ENCODE data around the gene NUTF2. TPM values are rescaled to one million over a fixed set of nuclear protein-coding genes. Genes with fewer than 3 reads are reported as not detected.
A peak's percentile ranks its signal among the peaks of the same experiment; 100 is the strongest.

NUTF2 gene
- total RNA-seq, 5 donors from 2014 or later (not counting 1 experiment from before 2014, with no cell fraction given), result 37.4 to 55.0 (median 48.3) TPM

GRCh38 chr16:67917140-67917851 lies 70.6 kb downstream of the NUTF2 start:
- no peak overlapping the region for H3K27ac ChIP-seq (ENCODE audit: low read length)
- H3K36me3 Mint-ChIP-seq, result peaks cover 14% of the 10 kb centered on the region
- H3K27me3 ChIP-seq (replicated peaks in 1 of 2; ENCODE audit: control insufficient read depth in 2 of 2, extremely low read depth in 1 of 2, insufficient read depth in 2 of 2, low read length in 1 of 2), result no peaks in the 10 kb centered on the region
- no peak for DNase-seq
- ChIA-PET POLR2A (no interaction called here), CTCF (no interaction called here)
- no peak overlapping the region for H3K4me3 Mint-ChIP-seq
- H3K27ac Mint-ChIP-seq, result peak overlapping the region in 1 of 2 donors; percentile 58
- H3K4me3 ChIP-seq (ENCODE audit: control insufficient read depth in 1 of 2, extremely low read depth in 1 of 2, low read length in 1 of 2), result no peak overlapping the region
- H3K9me3 Mint-ChIP-seq, result no peaks in the 10 kb centered on the region
- H3K9me3 ChIP-seq, result no peaks in the 10 kb centered on the region
- no peaks in the 10 kb centered on the region for H3K27me3 Mint-ChIP-seq
- ATAC-seq (replicated peaks in 1 of 4), result no peak
- 90% methylated on average over 5 of the region's 6 CpGs for WGBS (ENCODE audit: insufficient coverage)
- peaks cover 32 to 39% (median 37%) of the 10 kb centered on the region in 3 donors for H3K4me1 Mint-ChIP-seq
- H3K36me3 ChIP-seq (ENCODE audit: control insufficient read depth in 2 of 2, extremely low read depth in 1 of 2, insufficient read depth in 1 of 2, low read length in 1 of 2), result peaks cover 4 to 23% of the 10 kb centered on the region in 2 donors
- peaks cover 0 to 23% of the 10 kb centered on the region in 2 experiments for H3K4me1 ChIP-seq (ENCODE audit: control insufficient read depth in 1 of 2, extremely low read depth in 1 of 2, insufficient read depth in 2 of 2, low read length in 2 of 2)

DNA sequence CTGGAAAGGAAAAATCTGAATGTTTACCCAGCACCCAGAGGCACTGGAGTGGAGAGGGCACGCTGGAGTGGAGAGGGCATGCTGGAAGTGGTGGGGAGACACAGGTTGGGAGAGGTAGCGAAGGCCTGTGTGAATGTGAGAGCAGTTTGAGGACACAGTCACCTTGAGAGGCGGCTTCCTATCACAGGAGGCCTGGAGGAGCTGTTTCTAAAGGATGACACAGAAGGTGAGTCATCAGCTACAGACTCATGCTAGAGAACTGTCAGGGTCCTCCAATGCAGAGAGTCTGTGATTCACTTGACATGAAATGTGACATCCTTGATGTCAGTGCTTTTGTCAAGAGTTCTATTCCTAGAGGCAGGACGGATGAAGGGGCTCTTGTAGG lies 71.1 kb downstream of the NUTF2 start:
- H3K4me3 ChIP-seq (ENCODE audit: control insufficient read depth in 1 of 2, extremely low read depth in 1 of 2, low read length in 1 of 2), result no peak overlapping the region
- no peaks in the 10 kb centered on the region for H3K27me3 ChIP-seq (replicated peaks in 1 of 2; ENCODE audit: control insufficient read depth in 2 of 2, extremely low read depth in 1 of 2, insufficient read depth in 2 of 2, low read length in 1 of 2)
- H3K9me3 ChIP-seq, result no peaks in the 10 kb centered on the region
- Mint-ChIP-seq H3K4me3 (no peak overlapping the region), H3K36me3 (peaks cover 14% of the 10 kb centered on the region), H3K27me3 (no peaks in the 10 kb centered on the region), H3K27ac (peak overlapping the region in 1 of 2 donors; percentile 58), H3K9me3 (no peaks in the 10 kb centered on the region), H3K4me1 (peaks cover 32 to 42% (median 38%) of the 10 kb centered on the region in 3 donors)
- ATAC-seq (replicated peaks in 1 of 4) (peak in 3 of 4 experiments; percentile 81 to 98 (median 97)), DNase-seq (no peak)
- no peak overlapping the region for H3K27ac ChIP-seq (ENCODE audit: low read length)
- H3K4me1 ChIP-seq (ENCODE audit: control insufficient read depth in 1 of 2, extremely low read depth in 1 of 2, insufficient read depth in 2 of 2, low read length in 2 of 2), result peaks cover 0 to 23% of the 10 kb centered on the region in 2 experiments
- CTCF ChIA-PET, result no interaction called here
- WGBS (ENCODE audit: insufficient coverage), result 79% methylated on average over 3 of the region's 4 CpGs
- peaks cover 4 to 25% of the 10 kb centered on the region in 2 donors for H3K36me3 ChIP-seq (ENCODE audit: control insufficient read depth in 2 of 2, extremely low read depth in 1 of 2, insufficient read depth in 1 of 2, low read length in 1 of 2)
- POLR2A ChIA-PET, result no interaction called here

GRCh38 chr16:67919622-67920221 lies 73.0 kb downstream of the NUTF2 start:
- H3K4me3 ChIP-seq (ENCODE audit: control insufficient read depth in 1 of 2, extremely low read depth in 1 of 2, low read length in 1 of 2), result no peak overlapping the region
- WGBS (ENCODE audit: insufficient coverage), result 92% methylated on average over 5 of the region's 6 CpGs
- DNase-seq (no peak), ATAC-seq (replicated peaks in 1 of 4) (no peak)
- ChIA-PET POLR2A (no interaction called here), CTCF (no interaction called here)
- Mint-ChIP-seq H3K36me3 (peaks cover 7% of the 10 kb centered on the region), H3K9me3 (no peaks in the 10 kb centered on the region), H3K27ac (no peak overlapping the region), H3K4me1 (peaks cover 30 to 40% (median 32%) of the 10 kb centered on the region in 3 donors), H3K27me3 (no peaks in the 10 kb centered on the region), H3K4me3 (no peak overlapping the region)
- H3K27me3 ChIP-seq (replicated peaks in 1 of 2; ENCODE audit: control insufficient read depth in 2 of 2, extremely low read depth in 1 of 2, insufficient read depth in 2 of 2, low read length in 1 of 2), result no peaks in the 10 kb centered on the region
- H3K36me3 ChIP-seq (ENCODE audit: control insufficient read depth in 2 of 2, extremely low read depth in 1 of 2, insufficient read depth in 1 of 2, low read length in 1 of 2), result peaks cover 7 to 38% of the 10 kb centered on the region in 2 donors
- no peak overlapping the region for H3K27ac ChIP-seq (ENCODE audit: low read length)
- peaks cover 0 to 21% of the 10 kb centered on the region in 2 experiments for H3K4me1 ChIP-seq (ENCODE audit: control insufficient read depth in 1 of 2, extremely low read depth in 1 of 2, insufficient read depth in 2 of 2, low read length in 2 of 2)
- H3K9me3 ChIP-seq, result no peaks in the 10 kb centered on the region

Other genes starting within 250 kb of the NUTF2 start
- 100 to 1,000 TPM; 150 to 271 (median 243) TPM for gene CARMIL2, start 201.8 kb upstream of the NUTF2 start, total RNA-seq
- gene ACD, start 186.7 kb upstream of the NUTF2 start, total RNA-seq, result 10 to 100 TPM; 24.5 to 62.6 (median 53.6) TPM
- 10 to 100 TPM in 1 of 5 donors, 1 to 10 TPM in 4; 2.9 to 10.6 (median 7.6) TPM for gene PARD6A, start 186.0 kb upstream of the NUTF2 start, total RNA-seq
- 10 to 100 TPM in 3 of 5 donors, 1 to 10 TPM in 2; 4.2 to 12.1 (median 10.1) TPM for gene ENKD1, start 180.2 kb upstream of the NUTF2 start, total RNA-seq
- 1 to 10 TPM; 1.9 to 6.7 (median 5.4) TPM for gene C16orf86, start 180.1 kb upstream of the NUTF2 start, total RNA-seq
- 10 to 100 TPM in 4 of 5 donors, 1 to 10 TPM in 1; 8.5 to 23.2 (median 16.7) TPM for gene GFOD2, start 127.6 kb upstream of the NUTF2 start, total RNA-seq
- gene RANBP10, start 40.4 kb upstream of the NUTF2 start, total RNA-seq, result 10 to 100 TPM; 21.9 to 29.3 (median 24.5) TPM
- under 1 TPM; 0.30 to 0.45 (median 0.37) TPM for gene TSNAXIP1, start 40.0 kb upstream of the NUTF2 start, total RNA-seq
- gene THAP11, start 4.6 kb upstream of the NUTF2 start, total RNA-seq, result 10 to 100 TPM; 37.9 to 59.9 (median 55.5) TPM
- gene CENPT, start 760 bp downstream of the NUTF2 start, total RNA-seq, result 100 to 1,000 TPM in 3 of 5 donors, 10 to 100 TPM in 2; 85.0 to 117 (median 111) TPM
- 100 to 1,000 TPM; 110 to 144 (median 136) TPM for gene EDC4, start 26.1 kb downstream of the NUTF2 start, total RNA-seq
- gene NRN1L, start 38.0 kb downstream of the NUTF2 start, total RNA-seq, result 1 to 10 TPM in 4 of 5 donors, under 1 TPM in 1; 0.72 to 5.3 (median 3.1) TPM
- gene PSKH1, start 46.3 kb downstream of the NUTF2 start, total RNA-seq, result 10 to 100 TPM; 14.8 to 31.4 (median 28.1) TPM
- 10 to 100 TPM in 4 of 5 donors, 1 to 10 TPM in 1; 9.4 to 14.2 (median 13.2) TPM for gene CTRL, start 84.9 kb downstream of the NUTF2 start, total RNA-seq
- gene PSMB10, start 89.9 kb downstream of the NUTF2 start, total RNA-seq, result 100 to 1,000 TPM; 118 to 214 (median 165) TPM
- 10 to 100 TPM in 4 of 5 donors, 1 to 10 TPM in 1; 9.8 to 20.7 (median 18.7) TPM for gene LCAT, start 97.2 kb downstream of the NUTF2 start, total RNA-seq
- gene SLC12A4, start 121.7 kb downstream of the NUTF2 start, total RNA-seq, result 10 to 100 TPM; 23.3 to 39.6 (median 33.7) TPM
- 1 to 10 TPM in 4 of 5 donors, under 1 TPM in 1; 0.48 to 1.5 (median 1.1) TPM for gene DPEP3, start 133.6 kb downstream of the NUTF2 start, total RNA-seq
- gene DPEP2, start 152.6 kb downstream of the NUTF2 start, total RNA-seq, result 100 to 1,000 TPM in 3 of 5 donors, 10 to 100 TPM in 2; 51.5 to 122 (median 100) TPM
- not detected for gene DPEP2NB, start 169.0 kb downstream of the NUTF2 start, total RNA-seq
- 10 to 100 TPM; 15.5 to 21.0 (median 17.6) TPM for gene DDX28, start 176.3 kb downstream of the NUTF2 start, total RNA-seq
- gene DUS2, start 176.4 kb downstream of the NUTF2 start, total RNA-seq, result 10 to 100 TPM; 14.5 to 19.4 (median 15.8) TPM
- 100 to 1,000 TPM; 111 to 144 (median 116) TPM for gene NFATC3, start 238.4 kb downstream of the NUTF2 start, total RNA-seq